Measurements from ENCODE around the gene BABAM1.

BABAM1 gene

DNA sequence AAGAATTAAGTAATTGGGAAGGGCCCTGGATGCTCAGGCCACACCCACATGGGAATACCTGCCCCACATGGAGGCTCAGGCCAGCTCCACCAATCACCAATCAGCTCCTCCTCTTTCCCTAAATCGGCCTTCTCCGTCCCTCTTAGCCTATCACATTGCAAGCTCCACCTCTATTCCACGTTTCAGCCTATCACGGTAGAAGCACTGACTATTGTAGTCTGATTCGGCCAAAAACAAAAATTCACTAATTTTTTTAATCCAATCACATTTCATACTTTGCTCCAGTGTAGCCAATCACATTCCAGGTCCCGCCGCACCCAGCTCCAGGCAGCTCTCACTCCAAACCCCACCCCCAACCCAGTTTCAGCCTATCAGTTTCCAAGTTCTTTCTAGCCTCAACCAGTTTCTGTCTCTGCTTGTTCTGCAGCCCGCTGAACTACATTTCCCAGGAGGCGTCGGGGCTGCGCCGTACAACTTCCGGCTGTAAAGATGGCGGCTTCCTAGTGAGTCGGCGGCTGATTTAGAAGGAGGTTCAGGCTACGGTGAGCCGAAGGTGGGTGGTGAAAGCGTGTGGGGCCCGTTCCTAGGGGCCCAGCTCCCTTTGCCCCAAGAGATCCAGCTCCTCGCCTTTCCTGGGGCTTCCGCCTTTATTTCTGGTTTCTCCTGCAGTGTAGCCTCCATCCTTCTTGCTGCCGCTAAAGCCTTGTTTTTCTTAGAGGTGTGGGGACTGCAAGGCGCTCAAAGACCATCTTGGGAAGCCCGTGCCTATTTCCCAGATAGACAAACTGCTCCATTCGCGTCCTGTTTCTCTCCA is at the start of gene BABAM1:
TSS of gene BABAM1 (plus strand) at position 469 of the 814 bp plus-strand sequence. CDS start 1,364 bp downstream, outside the sequence.
- DNase-seq = peak; percentile 98

DNA sequence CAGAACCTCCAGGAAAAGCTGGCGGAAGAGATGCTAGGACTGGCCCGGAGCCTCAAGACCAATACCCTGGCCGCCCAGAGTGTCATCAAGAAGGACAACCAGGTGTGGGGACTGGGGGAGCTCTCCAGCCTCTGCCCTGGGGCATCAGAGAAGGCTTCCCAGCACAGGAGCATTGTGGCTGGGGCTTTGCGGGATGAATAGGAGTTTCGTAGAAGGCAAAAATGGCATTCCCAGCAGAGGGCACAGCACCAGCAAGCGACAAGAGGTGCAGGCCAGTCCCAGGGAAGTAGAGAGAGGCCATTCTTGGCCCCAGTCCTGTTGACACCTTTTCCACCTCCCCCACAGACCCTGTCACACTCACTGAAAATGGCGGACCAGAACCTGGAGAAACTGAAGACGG is 48.0 kb upstream of the BABAM1 start:
- DNase-seq = no peak

DNA sequence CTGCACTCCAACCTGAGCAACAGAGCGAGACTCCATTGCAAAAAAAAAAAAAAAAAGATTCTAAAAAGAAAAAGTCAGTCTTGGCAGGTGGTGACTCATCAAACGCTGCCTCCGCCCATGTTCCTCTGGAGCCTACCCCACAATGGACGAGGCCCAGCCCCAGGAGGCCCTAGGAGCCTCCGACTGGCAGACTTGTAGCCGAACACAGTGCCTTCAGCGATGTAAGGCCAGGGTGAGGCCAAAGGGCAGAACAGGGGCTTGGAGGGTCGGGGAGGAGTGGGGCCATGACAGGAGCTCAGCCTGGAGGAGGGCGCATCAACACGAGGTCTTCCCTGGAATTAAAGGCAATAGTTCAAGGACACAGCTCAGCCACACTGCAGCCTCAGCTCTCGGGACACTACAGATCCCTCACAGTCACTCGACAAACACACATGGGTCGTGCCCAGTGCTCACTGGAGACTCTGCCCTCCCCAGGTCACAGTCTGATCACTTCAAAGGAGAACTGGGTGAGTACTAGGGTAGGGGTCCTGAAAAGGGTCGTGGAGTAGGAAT is 47.0 kb upstream of the BABAM1 start:
- no peak for DNase-seq

DNA sequence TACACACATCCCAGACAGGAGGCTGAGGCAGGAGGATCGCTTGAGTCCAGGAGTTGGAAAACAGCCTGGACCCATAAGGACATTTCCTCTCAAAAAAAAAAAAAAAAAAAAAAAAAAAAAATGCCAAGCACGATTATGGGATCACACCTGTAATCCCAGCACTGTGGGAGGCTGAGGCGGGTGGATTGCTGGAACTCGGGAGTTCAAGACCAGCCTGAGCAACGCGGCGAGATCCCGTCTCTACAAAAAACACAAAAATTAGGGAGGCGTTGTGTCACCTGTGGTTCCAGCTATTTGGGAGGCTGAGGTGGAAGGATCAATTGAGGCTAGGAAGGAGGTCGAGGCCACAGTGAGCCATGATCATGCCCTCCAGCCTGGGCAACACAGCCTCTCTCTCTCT is 42.2 kb upstream of the BABAM1 start:
- DNase-seq = no peak

DNA sequence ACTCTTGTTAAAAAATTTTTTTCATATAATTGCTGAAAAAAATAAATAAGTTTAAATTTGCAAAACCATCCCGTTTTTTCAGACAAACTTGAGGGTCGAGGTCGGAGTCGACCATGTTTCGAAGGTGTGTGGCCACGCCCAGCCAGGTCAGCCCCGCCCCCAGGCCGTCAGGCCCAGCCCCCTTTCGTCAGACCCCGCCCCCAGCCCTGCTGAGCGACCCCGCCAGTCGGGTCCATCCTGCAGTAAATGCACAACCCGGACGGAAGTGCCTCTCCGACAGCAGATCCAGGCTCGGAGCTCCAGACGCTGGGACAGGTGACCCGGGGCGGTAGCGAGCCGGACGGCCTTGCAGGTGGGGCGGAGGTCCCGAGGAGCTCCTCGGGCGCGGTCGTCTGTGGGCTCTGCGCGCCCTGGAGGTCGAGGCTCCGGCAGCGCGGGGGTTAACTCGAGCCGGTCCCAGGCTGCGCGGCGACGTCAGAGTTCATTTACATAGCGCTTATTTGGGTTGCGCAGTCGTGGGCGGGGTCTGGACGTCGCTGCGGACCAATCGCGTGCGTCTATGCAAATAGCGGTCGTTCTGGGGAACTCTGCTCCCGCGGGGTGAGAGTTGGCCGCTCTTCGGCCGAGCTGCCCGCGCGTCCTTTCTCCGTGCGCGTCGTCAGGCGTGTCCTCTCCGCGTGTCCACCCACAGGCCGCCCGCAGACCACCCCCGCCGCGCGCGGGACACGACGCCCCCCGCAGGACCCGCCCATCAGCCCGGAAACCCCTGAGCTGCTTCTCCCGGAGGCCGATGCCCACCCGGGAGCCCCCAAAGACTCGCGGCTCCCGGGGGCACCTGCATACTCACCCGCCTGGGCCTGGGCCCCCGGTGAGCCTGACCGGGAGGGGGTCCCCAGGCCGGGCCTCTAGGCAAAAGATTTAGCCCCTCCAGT is 41.0 kb upstream of the BABAM1 start, which contains the start of gene OCEL1:
TSS of gene OCEL1 (plus strand) at position 225 of the 932 bp plus-strand sequence. CDS start at position 247, 22 bp downstream.
- peak; percentile 96 for DNase-seq

DNA sequence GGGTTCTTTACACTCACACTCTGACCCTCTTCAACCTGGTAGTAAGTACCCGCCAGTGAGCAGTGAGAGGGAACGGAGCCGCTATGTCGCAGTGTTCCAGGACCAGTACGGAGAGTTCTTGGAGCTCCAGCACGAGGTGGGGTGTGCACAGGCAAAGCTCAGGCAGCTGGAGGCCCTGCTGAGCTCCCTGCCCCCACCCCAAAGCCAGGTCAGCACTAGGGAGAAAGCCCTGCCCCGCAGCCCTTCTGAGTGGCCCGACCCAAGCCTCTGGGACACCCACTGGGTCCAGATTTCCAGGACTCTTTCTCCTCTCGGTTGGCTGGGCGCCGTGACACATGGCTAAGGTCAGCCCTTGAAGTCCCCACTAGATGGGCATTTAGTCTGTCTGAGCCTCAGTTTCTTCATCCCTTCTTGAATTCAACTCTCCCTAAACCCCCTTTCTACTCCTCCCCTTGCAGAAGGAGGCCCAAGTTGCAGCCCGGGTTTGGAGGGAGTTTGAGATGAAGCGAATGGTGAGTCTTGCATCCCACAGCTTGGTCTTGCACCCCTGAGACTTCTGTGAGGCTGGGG is 39.4 kb upstream of the BABAM1 start:
- DNase-seq = no peak

DNA sequence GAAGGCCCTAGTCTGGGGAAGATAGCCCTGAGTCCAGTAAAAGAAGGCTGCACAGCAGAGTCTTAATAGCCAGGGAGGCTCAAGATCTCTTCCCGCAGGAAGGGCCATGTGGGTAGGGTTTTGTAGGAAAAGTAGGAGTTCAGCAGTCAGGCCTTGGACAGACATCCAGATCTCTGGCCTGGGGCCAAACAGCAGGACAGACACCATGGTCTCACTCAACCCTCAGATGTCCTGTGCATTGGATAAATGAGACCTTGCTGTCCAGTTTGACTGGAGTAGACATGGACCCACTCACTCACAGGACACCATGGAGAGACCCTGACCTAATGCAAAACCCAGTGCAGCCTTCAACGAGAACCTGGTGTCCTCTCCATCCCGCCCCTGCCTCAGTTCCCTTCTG is 37.4 kb upstream of the BABAM1 start:
- no peak for DNase-seq

DNA sequence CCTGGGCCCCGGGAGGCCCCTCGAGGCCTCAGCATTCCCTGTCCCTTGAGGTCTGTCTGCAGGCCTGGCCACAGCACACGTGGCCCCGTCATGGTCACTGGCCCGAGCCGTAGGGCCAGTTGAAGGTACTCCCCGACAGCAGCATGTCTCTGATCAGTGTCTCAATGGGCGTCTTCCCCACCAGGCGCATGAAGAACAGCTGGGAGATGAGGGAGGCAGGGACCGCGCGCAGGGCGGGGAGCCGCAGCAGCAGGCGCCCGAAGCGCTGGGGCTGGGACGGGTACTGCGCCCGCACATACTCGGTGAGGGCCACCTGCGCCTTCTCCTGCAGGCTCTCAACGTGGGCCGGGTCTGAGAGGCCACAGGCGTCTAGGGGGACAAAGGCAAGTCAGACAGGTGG is 35.0 kb upstream of the BABAM1 start:
- no peak for DNase-seq

DNA sequence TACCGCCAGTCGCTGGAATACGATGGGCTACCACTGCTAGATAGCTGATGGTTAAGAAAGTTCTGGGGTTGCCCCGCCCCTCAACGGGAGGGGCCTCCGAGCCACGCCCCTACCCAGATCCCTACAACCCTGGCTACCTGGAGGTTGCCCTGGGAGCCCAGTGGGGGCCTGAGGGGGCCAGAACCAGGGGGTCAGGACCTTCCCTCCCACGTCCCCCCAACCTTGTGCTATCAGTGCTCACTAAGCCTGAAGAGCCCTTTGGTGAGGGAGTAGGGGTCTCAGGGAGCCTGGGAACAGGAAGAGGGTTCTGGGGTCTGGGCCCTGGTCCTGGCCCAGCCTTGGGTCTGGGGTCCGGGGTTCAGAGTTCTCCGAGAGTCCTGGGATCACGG is 32.3 kb upstream of the BABAM1 start:
- DNase-seq = peak; percentile 35

DNA sequence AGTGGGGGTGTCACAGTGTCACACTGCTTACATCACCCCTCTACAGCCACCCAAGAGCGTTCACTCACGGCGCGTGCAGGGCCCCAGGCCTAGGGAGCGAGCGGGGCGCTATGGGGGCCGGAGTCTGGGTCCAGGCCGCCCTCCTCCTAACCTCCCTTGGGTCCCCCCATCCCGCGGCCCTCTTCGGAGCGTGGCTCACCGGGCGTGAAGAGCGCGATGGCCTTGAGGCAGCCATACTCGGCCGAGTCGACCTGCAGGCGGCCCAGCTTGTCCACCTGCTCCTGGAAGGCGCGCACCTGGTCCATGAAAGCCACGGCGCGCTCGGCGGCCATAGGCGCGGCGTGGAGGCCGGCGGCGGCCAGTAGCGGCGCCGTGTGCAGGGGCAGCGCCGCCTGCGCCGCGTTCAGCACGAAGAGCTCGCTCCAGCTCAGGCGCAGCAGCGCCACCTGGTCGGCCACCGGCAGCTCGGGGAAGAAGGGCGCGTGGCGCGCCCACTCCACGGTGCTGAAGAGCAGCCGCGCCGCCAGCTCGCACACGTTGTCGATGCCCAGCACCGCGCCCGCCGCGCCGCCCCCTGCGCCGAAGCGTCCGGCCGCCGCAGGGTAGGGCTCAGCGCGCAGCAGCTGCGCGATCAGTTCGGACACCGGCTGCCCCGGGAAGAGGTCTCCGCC is 31.8 kb upstream of the BABAM1 start:
- DNase-seq = peak; percentile 59

DNA sequence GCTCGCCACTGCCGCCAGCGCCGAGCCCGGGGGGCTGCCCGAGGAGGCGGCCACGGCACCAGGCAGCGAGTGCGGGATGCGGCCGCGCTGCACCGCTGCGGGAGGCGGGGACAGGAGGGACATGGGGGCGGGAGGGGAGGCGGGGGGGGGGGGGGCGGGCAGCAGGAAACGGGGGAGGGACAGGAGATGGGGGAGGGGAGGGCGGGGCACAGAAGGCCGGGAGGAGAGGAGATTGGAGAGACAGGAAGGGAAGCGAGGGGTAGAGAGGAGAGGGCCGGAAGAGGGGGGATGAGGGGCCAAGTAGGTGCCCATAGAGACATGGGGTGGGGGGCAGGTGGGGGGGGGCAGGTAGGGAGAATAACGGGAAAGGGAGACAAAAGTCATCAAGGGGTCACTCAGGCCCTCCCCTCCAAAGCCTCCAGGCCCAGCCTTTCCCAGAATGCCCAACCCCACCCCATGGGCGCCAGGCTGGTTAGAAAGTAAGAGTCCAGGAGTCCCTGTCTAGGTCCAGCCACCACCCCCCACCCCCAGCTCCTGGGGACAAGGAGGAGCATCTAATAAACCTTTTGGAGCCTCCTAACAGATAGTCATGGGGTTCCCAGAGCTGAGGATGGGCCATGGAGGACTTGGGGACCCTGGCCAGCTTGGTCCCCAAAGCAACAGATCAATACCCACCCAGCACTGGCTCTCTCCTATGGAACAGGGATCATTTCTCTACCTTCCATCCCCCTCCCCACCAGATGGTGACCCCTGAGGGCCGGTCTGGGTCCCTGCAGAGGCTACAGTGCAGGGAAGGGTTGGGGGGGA is 31.1 kb upstream of the BABAM1 start:
- peak; percentile 57 for DNase-seq

DNA sequence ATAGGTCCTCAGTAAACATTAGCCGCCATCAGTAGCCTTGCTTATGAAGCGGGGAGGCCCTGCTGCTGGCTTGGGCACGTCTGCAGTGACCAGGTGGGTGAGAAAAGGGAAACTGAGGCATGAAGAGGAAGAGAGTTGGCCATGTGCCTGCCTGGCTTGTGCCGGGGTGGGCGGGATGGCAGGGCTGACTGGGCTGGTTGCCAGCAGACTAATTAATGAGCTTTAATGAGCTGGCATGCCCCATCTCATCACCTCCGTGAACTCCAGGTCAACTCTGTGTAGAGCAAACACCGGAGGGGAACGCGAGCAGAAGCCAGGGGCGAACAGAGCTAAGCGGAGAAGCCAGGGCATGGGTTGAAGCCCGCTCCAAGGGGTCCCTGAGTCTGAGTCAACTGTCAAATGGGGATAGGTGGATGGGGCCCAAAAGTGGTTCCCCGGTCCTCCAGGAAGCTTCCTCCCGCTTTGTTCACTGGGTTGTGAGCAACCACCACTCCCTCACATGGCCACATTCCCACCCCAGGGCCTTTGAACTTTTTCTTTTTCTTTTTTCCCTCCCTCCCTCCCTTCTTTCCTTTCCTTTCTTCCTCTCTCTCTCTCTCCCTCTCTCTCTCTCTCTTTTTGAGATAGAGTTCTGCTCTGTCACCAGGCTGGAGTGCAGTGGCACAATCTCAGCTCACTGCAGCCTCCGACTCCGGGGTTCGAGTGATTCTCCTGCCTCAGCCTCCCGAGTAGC is 30.3 kb upstream of the BABAM1 start:
- DNase-seq = no peak

DNA sequence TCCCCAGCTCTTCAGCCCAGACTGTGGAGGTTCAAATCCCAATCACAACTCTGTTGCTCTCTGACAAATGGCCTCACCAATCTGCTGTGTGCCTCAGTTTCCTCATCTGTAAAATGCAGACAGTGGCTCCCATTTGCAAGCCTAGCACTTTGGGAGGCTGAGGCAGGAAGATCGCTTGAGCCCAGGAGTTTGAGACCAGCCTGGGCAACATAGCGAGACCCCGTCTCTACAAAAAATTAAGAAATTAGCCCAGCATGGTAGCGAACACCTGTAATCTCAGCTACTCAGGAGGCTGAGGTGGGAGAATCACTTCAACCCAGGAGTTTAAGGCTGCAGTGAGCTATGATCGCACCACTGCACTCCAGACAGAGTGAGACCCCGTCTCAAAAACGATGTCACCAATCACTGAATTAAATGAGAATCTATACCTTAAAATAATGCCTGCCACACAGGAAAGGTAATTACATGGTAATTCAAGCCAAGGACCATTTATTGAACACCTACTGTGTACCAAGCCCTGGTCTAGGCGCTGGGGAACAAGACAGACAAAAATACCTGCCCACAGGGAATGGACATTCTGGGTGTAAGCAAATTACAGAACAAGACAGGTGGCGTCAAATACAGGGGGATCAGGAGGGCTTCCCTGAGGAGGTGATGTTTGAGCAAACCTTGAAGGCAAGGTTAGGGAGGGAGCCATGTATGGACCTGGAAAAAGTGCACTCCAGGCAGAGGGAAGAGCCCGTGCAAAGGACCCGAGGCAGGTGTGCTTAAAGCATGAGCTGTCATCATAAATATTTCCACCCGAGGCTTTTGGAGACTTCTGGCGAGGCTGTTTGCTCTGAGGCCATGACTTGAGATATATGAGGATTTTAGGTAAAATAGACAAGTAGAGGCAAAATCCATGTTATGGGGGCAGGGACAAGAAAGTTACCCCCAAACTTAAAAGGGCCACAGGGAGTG is 29.2 kb upstream of the BABAM1 start:
- no peak for DNase-seq

DNA sequence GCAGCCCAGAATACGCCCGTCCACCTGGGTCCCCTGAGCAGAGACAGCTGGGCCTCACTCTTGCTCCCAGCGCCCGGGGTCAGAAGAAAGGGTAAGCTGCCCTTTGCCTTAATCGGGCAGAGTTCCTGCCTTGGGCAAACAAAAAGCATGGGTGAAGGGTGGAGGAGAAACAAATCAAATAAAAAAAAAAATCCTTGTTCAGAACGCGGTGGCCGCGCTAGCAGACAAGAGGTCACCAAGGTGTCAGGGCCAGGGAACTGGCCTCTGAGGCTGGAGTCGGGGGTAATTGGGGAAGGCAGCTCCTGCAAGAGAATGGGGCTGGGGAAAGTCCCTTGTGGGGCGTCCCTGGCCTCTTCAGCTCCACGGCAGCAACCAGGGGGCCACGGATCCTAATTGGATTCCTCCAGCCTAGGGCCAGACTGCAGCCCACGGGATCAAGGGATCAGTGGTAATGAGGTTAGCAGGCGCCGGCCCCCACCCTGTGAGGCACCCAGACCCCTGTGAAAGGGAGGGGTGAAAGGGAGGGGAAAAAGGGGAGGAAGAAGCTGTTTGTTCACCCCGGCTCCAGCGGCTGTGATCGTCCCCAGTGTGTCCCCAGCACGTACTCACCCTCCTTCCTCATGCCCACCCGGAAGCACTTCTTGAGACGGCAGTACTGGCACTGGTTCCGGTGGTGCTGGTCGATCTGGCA is 27.0 kb upstream of the BABAM1 start:
- DNase-seq = no peak

DNA sequence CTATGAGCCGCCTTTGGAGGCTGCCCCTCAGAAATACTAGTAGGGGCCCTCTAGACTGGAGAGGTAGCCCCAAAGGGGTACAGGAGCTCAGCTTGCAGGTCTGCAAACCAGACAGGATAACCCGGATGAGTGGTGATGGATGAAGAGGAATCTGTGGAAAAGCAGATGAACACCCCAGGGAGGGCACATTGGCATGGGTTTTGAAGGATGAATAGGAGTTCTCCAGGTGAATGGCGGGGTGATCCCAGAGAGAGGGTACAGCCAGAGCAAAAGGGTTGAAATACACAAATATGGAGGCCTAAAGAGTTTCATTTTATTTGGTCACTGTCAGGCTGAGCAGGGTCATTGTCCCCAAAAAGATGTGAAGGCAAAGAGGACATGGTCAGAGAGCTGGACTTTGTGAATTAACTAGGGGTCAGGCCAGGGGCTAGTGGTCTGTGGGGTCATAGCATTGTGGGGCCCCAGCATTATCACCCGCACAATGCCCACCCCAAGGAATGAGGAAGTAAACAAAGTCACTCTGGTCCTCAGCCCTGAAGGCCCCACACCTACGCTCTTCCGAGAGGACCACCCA is 26.3 kb upstream of the BABAM1 start:
- no peak for DNase-seq

DNA sequence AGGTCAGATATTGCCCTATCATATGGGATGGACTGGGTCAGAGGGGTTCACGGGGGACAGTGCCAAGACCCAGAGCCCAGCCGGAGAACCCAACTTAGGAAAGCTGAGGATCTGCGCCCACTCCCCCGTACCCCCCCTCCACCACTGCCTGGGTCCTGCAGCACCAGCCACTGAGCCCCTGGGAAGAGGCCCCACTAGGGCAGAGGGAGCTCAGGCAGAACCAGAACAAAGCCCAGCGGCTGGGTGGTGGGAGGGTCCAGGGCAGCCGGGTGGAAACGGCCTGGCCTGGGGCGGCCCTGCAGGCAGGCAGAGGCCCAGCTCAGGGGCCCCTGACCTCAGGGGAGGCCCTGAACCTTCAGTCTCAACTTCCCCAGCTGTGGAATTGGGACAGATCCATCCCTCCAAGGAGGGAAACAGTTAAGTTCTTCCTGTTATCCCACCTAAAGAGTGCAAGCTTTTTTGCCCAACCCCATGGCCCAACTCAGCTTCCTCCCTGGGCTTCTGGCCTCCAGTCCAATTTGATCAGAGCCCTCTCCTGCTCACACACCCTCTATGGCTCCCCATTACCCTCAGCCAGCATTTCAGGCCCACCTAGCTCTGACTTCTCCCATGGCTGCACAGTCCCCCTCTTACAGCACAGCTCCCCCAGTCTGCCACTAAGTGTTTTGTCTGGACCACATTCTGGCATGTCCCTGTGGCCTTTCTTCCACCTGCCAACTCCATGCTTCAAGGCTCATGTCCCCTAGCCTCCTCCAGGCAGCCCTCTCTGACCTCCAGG is 24.6 kb upstream of the BABAM1 start:
- no peak for DNase-seq

DNA sequence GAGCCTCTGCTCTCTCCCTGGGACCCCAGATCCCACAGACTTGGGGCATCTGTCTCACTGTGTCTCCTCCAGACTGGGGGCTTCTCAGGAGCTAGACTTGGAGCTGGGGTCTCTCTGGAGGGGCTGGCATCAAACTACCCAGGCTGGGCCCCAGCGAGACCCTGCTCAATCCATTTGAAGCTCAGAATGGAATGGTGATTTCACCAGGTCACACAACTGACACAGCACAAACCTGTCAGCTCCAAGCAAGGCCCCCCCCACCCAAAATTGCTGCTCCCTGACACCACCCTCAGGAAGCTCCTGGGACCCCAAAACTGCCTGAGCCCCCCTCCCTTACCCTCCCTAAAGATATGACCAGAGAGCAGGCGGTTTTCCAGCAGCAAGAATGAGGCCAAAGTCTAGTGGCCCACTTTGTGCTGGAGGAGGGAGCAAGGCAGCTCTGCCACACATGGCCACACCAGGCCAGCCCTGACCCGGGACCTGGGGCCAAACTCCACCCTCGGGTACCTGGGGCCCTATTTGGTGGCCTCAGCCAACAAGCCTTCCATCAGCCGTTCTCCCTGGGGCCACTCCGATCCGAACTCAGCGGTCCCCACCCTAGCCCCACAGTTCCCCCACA is 23.9 kb upstream of the BABAM1 start:
- DNase-seq = no peak
